Nephron (organoid): ENCODE results near the gene PGAM2.

Experiments used
- H3K27ac Mint-ChIP-seq, 3 experiments: 2 replicates each; pipeline ENCODE4 v1.8.0; 2020; ENCODE audit warnings: mixed read lengths in 3 of 3, mild to moderate bottlenecking in 2 of 3, moderate library complexity in 1 of 3
- H3K27me3 Mint-ChIP-seq: 2 replicates; pipeline ENCODE4 v1.8.0; 2021; ENCODE audit warnings: low read depth, mild to moderate bottlenecking, moderate library complexity, mixed read lengths
- H3K36me3 Mint-ChIP-seq: 2 replicates; pipeline ENCODE4 v1.8.0; 2020; ENCODE audit warnings: low read depth, mixed read lengths
- H3K4me1 Mint-ChIP-seq: 2 replicates; pipeline ENCODE4 v1.8.0; 2020; ENCODE audit warnings: mixed read lengths
- H3K4me3 Mint-ChIP-seq, 3 experiments: 2 replicates each; pipeline ENCODE4 v1.8.0; 2020; ENCODE audit warnings: mild to moderate bottlenecking in 3 of 3, mixed read lengths in 3 of 3, moderate library complexity in 2 of 3
- H3K9me3 Mint-ChIP-seq: 2 replicates; pipeline ENCODE4 v1.8.0; 2020; ENCODE audit warnings: mixed read lengths
- TF ChIP-seq, protein P1 (sequence below), 3 experiments: fragments of 200-600 bp; sonication (generic); IDR thresholded peaks; one replicate each; pipeline ENCODE4 v1.5.0; 2021; ENCODE audit warnings: antibody characterized with exemption in 3 of 3; ENCODE audit not compliant: unreplicated experiment in 3 of 3

The PGAM2 gene

DNA sequence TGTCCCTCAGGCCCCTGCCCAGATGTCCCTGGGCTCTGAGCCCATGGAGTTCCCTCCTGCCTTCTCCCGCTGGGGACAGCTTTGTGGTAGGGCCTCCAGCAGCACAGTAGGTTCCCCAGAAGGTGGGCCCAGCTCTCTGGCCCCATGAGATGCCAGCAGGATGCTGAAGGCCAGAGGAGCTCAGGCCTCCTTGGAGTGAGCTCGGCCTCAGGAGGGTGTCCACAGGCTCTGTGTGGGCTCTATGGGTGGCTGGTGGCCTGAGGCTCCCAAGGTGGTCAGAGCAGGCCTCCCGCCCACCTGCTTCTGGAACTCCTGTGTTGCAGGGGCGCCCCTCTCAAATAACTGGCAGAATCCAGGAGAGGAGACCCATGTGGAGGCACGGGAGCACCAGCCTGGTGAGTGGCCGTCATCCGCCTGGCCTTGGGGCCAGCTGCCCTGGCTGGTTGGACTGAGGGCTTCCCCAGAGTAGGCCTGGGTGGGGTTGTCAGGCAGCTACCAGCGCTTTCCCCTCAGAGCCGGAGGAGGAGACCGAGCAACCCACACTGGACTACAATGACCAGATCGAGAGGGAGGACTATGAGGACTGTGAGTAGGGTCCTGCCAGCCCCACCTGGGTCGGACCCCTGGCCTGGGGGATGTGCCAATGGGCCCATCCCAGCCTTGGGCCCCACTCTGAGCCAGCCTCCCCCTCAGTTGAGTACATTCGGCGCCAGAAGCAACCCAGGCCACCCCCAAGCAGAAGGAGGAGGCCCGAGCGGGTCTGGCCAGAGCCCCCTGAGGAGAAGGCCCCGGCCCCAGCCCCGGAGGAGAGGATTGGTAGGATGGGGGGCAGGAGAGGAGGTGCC lies 42.0 kb upstream of the PGAM2 start:
- TF ChIP-seq, protein P1, sequence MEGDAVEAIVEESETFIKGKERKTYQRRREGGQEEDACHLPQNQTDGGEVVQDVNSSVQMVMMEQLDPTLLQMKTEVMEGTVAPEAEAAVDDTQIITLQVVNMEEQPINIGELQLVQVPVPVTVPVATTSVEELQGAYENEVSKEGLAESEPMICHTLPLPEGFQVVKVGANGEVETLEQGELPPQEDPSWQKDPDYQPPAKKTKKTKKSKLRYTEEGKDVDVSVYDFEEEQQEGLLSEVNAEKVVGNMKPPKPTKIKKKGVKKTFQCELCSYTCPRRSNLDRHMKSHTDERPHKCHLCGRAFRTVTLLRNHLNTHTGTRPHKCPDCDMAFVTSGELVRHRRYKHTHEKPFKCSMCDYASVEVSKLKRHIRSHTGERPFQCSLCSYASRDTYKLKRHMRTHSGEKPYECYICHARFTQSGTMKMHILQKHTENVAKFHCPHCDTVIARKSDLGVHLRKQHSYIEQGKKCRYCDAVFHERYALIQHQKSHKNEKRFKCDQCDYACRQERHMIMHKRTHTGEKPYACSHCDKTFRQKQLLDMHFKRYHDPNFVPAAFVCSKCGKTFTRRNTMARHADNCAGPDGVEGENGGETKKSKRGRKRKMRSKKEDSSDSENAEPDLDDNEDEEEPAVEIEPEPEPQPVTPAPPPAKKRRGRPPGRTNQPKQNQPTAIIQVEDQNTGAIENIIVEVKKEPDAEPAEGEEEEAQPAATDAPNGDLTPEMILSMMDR (IDR thresholded peaks at IDR 0.05; ENCODE audit: unreplicated experiment in 3 of 3): no peak
- H3K9me3 Mint-ChIP-seq: no peaks in the 10 kb centered on the region
- peaks cover 22% of the 10 kb centered on the region for H3K4me1 Mint-ChIP-seq
- no peak overlapping the region for H3K27ac Mint-ChIP-seq
- H3K27me3 Mint-ChIP-seq: peaks cover 2% of the 10 kb centered on the region
- H3K4me3 Mint-ChIP-seq: no peak overlapping the region
- H3K36me3 Mint-ChIP-seq: peaks cover 3% of the 10 kb centered on the region

DNA sequence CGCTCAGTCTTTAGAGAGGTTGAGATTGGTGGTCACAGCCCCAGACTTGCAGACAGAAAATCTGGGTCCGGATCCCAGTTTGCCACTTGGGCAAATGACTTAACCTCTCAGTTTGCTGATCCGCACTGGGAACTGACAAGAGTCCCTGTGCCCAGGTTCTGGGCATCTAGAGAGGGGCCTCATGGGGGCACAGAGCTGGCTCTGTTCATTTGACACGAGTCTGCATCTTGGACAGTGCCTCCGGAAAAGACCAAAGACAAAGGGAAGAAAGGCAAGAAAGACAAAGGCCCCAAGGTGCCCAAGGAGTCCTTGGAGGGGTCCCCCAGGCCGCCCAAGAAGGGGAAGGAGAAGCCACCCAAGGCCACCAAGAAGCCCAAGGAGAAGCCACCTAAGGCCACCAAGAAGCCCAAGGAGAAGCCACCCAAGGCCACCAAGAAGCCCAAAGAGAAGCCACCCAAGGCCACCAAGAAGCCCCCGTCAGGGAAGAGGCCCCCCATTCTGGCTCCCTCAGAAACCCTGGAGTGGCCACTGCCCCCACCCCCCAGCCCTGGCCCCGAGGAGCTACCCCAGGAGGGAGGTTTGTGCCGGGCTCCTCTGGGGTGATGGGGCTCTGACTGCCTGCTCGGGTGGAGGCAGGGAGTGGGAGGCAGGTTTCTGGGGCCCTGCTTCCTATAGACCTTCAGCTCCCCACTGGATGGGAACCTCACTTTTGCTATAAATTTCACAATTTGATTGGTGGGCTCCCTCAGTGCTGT lies 41.1 kb upstream of the PGAM2 start:
- Mint-ChIP-seq H3K36me3 (no peaks in the 10 kb centered on the region), H3K4me3 (peak overlapping the region in 2 of 3 experiments; percentile 85 to 89), H3K27me3 (peaks cover 5% of the 10 kb centered on the region), H3K27ac (no peak overlapping the region), H3K4me1 (peaks cover 26% of the 10 kb centered on the region), H3K9me3 (no peaks in the 10 kb centered on the region)
- TF ChIP-seq, protein P1 (IDR thresholded peaks at IDR 0.05; ENCODE audit: unreplicated experiment in 3 of 3): no peak

DNA sequence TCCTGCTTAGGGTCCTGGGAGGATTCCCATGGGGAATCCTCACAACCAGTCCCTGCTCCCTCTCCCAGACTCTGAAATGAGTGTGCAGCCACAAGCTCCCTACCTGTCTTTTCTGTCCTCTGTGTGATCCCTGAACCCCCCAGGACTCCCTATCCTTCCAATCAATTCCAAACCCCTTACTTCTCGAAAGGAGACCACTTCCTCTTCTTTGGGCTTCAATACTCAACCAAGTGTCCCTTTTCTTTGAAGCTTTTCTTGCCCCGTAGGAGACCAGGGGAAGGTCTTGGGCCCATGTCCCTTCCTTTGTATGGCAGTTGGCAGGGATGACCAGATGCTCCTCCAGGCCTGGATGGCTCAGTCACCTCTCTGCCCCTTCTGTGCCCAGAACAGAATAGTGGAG lies 40.5 kb upstream of the PGAM2 start:
- H3K4me1 Mint-ChIP-seq: peaks cover 28% of the 10 kb centered on the region
- H3K27ac Mint-ChIP-seq: peak overlapping the region; percentile 20 to 86 (median 68)
- peak overlapping the region; percentile 83 to 89 (median 85) for H3K4me3 Mint-ChIP-seq
- peaks cover 5% of the 10 kb centered on the region for H3K27me3 Mint-ChIP-seq
- no peaks in the 10 kb centered on the region for H3K36me3 Mint-ChIP-seq
- TF ChIP-seq, protein P1 (IDR thresholded peaks at IDR 0.05; ENCODE audit: unreplicated experiment in 3 of 3): no peak
- H3K9me3 Mint-ChIP-seq: no peaks in the 10 kb centered on the region

DNA sequence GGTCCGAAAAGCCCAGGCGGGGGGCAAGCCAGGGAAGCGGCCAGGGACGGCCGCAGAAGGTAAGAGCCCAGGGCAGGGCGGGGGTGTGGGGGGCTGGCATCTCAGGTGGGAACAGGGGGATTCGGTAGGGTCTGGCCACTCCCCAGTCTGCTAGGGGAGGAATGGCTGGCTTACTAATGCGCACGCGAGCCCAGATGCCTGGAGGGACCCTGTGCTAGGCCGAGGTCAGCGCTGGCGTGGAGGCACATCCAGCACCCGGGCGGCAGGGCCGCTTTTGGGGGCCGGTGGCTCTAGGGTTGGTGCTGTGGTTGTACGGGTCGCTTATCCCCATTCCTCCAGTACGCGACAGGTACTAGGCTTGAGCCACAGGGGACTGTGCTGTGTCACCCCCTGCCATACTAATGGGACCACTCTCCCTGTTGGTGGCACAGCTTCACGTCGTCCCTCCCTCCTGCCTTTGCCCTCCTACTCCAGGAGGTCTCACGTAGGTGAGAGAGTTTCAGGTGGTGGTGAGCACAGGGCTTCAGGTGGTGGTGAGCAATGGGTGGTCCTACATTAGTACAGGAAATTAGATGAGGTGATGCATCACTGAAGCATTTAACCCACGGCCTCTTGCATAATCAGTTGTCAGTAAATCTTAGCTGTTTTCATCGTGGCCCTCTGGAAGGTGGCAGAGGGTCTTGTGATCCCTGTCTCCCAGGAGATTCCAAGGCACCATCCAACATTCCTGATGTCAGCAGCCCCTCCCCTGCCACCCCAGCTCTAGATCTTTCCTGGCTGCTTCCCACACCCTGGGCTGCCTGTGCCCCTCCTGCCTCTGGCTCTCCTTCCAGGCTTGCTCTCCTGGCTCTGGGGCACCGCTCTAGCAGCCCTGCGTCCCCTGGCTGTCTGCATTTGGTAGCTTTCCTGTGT lies 39.7 kb upstream of the PGAM2 start:
- H3K36me3 Mint-ChIP-seq: no peaks in the 10 kb centered on the region
- H3K4me3 Mint-ChIP-seq: peak overlapping the region; percentile 83 to 89 (median 85)
- TF ChIP-seq, protein P1 (IDR thresholded peaks at IDR 0.05; ENCODE audit: unreplicated experiment in 3 of 3): no peak
- H3K27ac Mint-ChIP-seq: peak overlapping the region; percentile 20 to 86 (median 68)
- H3K4me1 Mint-ChIP-seq: peaks cover 35% of the 10 kb centered on the region
- H3K27me3 Mint-ChIP-seq: peaks cover 5% of the 10 kb centered on the region
- no peaks in the 10 kb centered on the region for H3K9me3 Mint-ChIP-seq

DNA sequence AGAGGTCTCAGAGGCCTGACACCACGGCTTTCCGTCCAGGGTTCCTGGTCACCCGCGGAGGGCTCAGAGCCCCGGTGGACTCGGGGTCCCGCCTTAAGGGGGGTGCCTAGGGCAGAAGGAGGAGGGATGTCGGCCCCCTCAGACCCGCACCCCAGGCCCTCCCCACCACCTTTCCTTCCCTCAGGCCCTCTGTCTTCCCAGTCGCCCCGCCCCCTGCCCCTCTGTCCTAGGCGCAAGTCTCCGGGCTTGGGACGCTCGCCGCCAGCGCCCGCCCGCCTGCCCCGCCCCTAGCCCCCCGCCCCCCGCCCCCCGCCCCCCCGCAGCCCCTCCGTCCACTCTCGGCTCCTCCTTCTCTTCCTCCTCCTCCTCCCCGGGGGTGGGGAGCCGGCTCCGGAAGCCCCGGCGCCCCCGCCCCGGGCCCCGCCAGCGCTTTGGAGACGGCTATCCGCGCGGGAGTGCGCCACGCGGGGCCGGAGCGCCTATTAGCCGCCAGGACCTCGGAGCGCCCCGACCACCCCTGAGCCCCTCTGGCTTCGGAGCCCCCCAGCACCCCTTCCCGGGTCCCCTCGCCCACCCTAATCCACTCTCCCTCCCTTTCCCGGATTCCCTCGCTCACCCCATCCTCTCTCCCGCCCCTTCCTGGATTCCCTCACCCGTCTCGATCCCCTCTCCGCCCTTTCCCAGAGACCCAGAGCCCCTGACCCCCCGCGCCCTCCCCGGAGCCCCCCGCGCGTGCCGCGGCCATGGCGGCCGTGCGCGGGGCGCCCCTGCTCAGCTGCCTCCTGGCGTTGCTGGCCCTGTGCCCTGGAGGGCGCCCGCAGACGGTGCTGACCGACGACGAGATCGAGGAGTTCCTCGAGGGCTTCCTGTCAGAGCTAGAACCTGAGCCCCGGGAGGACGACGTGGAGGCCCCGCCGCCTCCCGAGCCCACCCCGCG lies 38.8 kb upstream of the PGAM2 start, which contains the start of gene AEBP1:
Gene AEBP1 (plus strand): TSS at position 423 of the 937 bp plus-strand sequence. CDS start 321 bp downstream, at position 744.
- Mint-ChIP-seq H3K9me3 (no peaks in the 10 kb centered on the region), H3K27ac (peak within 1 kb of the TSS; percentile 62 to 86 (median 73)), H3K4me3 (peak within 1 kb of the TSS; percentile 83 to 89 (median 85)), H3K4me1 (peaks cover 42% of the 10 kb centered on the region), H3K36me3 (no peaks in the 10 kb centered on the region), H3K27me3 (peaks cover 5% of the 10 kb centered on the region)
- TF ChIP-seq, protein P1 (IDR thresholded peaks at IDR 0.05; ENCODE audit: unreplicated experiment in 3 of 3): no peak
